ENCODE data around the gene UBE2O. TPM values are rescaled to one million over a fixed set of nuclear protein-coding genes. Genes with fewer than 3 reads are reported as not detected.

The UBE2O gene
- total and polyA plus RNA-seq, 2 donors (not counting 1 experiment from before 2014, with no cell fraction given): 11.5 to 12.4 TPM

DNA sequence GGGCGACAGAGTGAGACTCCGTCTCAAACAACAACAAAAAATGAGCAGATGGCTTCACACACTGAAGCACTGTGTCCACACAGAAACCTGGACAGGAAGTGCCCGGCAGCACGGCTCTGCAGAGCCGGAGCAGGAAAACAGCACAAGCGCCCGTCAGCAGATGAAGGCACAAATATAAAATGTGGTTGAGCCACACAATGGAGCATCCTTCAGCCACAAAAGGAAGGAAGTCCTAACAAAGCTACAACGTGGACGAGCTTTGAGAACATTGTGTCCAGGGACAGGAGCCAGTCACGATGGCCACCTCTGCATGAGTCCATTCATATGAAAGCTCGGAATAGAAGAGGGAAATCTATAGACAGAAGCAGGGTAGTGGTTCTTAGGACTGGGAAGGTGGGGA is 32.6 kb upstream of the UBE2O start:
- H3K79me2 ChIP-seq (ENCODE audit: control insufficient read depth, insufficient read depth, low read length): no peaks in the 10 kb centered on the region
- no peaks in the 10 kb centered on the region for H3K9me3 ChIP-seq (ENCODE audit: control insufficient read depth, insufficient read depth, low read depth, low read length)
- no peak overlapping the region for H3K4me2 ChIP-seq (ENCODE audit: extremely low read depth, insufficient read depth, low read length)
- H3K36me3 ChIP-seq (ENCODE audit: control insufficient read depth, insufficient read depth, low read length): no peaks in the 10 kb centered on the region
- no peak overlapping the region for H3K27ac ChIP-seq (ENCODE audit: insufficient read depth, low read length)
- TF ChIP-seq EZH2 (IDR thresholded peaks at IDR 0.05; ENCODE audit: low read length, missing control alignments): no peak
- TF ChIP-seq, protein P1, sequence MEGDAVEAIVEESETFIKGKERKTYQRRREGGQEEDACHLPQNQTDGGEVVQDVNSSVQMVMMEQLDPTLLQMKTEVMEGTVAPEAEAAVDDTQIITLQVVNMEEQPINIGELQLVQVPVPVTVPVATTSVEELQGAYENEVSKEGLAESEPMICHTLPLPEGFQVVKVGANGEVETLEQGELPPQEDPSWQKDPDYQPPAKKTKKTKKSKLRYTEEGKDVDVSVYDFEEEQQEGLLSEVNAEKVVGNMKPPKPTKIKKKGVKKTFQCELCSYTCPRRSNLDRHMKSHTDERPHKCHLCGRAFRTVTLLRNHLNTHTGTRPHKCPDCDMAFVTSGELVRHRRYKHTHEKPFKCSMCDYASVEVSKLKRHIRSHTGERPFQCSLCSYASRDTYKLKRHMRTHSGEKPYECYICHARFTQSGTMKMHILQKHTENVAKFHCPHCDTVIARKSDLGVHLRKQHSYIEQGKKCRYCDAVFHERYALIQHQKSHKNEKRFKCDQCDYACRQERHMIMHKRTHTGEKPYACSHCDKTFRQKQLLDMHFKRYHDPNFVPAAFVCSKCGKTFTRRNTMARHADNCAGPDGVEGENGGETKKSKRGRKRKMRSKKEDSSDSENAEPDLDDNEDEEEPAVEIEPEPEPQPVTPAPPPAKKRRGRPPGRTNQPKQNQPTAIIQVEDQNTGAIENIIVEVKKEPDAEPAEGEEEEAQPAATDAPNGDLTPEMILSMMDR (conservative IDR thresholded peaks at IDR 0.05 in 1 of 2, IDR thresholded peaks at IDR 0.05 in 1 of 2; ENCODE audit: low read depth in 1 of 2, low read length in 2 of 2): no peak
- H4K20me1 ChIP-seq (ENCODE audit: control insufficient read depth, extremely low read depth, insufficient read depth, low read length): no peaks in the 10 kb centered on the region
- H3K9ac ChIP-seq (ENCODE audit: insufficient read depth, low read length): no peak overlapping the region
- H3K4me3 ChIP-seq (replicated peaks in 1 of 4; ENCODE audit: control extremely low read depth in 1 of 4, insufficient read depth in 1 of 4, low read depth in 3 of 4, low read length in 4 of 4): no peak overlapping the region
- DNase-seq (ENCODE audit: low read depth in 2 of 2): no peak
- no peaks in the 10 kb centered on the region for H3K27me3 ChIP-seq (ENCODE audit: control insufficient read depth, insufficient read depth, low read length)
- H2AFZ ChIP-seq (ENCODE audit: low read length): peak overlapping the region; percentile 60
- peaks cover 4% of the 10 kb centered on the region for H3K4me1 ChIP-seq (ENCODE audit: control insufficient read depth, extremely low read depth, insufficient read depth, low read length)

DNA sequence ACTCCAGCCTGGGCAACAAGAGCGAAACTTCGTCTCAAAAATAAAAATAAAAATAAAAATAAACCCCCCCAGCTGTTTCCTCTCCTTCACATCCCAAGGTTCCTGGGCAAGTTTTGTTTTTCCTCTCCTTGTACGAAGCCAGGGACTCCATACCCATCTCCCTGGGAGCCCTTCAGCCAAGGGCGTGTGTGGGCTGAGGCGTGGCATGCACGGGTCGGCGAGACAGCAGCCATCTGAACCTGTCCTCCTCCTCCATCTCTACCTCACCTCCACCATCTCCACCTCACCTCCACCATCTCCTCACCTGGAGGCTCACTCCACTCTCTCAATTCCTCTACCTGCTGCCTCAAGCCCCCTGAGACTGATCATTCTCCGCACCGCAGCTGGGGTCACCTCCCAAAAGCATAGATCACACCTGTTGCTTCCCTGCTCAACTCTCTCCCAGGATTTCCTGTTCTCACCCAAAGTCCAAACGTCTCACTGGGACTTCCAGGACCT is 31.3 kb upstream of the UBE2O start:
- Histone ChIP-seq H3K36me3 (ENCODE audit: control insufficient read depth, insufficient read depth, low read length) (no peaks in the 10 kb centered on the region), H4K20me1 (ENCODE audit: control insufficient read depth, extremely low read depth, insufficient read depth, low read length) (no peaks in the 10 kb centered on the region), H3K9ac (ENCODE audit: insufficient read depth, low read length) (no peak overlapping the region), H3K27me3 (ENCODE audit: control insufficient read depth, insufficient read depth, low read length) (no peaks in the 10 kb centered on the region), H3K4me3 (replicated peaks in 1 of 4; ENCODE audit: control extremely low read depth in 1 of 4, insufficient read depth in 1 of 4, low read depth in 3 of 4, low read length in 4 of 4) (no peak overlapping the region), H3K9me3 (ENCODE audit: control insufficient read depth, insufficient read depth, low read depth, low read length) (no peaks in the 10 kb centered on the region), H3K4me1 (ENCODE audit: control insufficient read depth, extremely low read depth, insufficient read depth, low read length) (peaks cover 4% of the 10 kb centered on the region), H3K27ac (ENCODE audit: insufficient read depth, low read length) (peak overlapping the region; percentile 3), H3K4me2 (ENCODE audit: extremely low read depth, insufficient read depth, low read length) (no peak overlapping the region), H2AFZ (ENCODE audit: low read length) (no peak overlapping the region), H3K79me2 (ENCODE audit: control insufficient read depth, insufficient read depth, low read length) (no peaks in the 10 kb centered on the region)
- no peak for TF ChIP-seq EZH2 (IDR thresholded peaks at IDR 0.05; ENCODE audit: low read length, missing control alignments)
- TF ChIP-seq, protein P1 (conservative IDR thresholded peaks at IDR 0.05 in 1 of 2, IDR thresholded peaks at IDR 0.05 in 1 of 2; ENCODE audit: low read depth in 1 of 2, low read length in 2 of 2): no peak
- DNase-seq (ENCODE audit: low read depth in 2 of 2): no peak

DNA sequence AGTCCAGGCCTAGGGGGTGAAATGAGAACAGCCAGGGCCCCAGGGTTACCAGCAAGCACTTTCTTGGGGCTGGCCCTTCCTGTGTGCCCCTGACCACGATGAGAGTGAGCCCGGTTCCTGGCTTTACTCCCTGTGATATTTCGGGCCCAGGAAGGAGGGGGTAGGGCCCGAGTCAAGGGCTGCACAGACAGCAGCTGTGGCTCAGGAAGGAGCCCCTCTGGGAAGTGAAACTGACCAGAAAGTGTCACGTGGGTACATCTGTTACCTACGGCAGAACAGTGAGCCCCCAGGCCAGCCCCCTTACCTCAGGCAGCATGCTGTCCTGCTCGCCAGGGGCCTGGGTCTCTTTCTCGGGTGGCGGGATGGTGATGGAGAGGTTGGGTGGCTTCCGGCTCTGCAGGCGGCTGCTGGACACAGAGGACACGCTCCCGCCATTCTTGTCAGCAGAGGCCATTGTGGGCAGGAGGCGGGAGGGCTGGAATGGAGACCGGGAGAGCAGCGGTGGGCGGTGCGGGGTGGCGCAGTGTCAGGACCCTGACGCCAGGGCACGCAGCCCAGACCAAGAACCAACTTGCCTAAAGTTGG is 28.2 kb upstream of the UBE2O start:
- no peaks in the 10 kb centered on the region for H3K9me3 ChIP-seq (ENCODE audit: control insufficient read depth, insufficient read depth, low read depth, low read length)
- H3K79me2 ChIP-seq (ENCODE audit: control insufficient read depth, insufficient read depth, low read length): no peaks in the 10 kb centered on the region
- H3K36me3 ChIP-seq (ENCODE audit: control insufficient read depth, insufficient read depth, low read length): no peaks in the 10 kb centered on the region
- no peak overlapping the region for H2AFZ ChIP-seq (ENCODE audit: low read length)
- DNase-seq (ENCODE audit: low read depth in 2 of 2): no peak
- H4K20me1 ChIP-seq (ENCODE audit: control insufficient read depth, extremely low read depth, insufficient read depth, low read length): no peaks in the 10 kb centered on the region
- H3K4me2 ChIP-seq (ENCODE audit: extremely low read depth, insufficient read depth, low read length): no peak overlapping the region
- no peak overlapping the region for H3K9ac ChIP-seq (ENCODE audit: insufficient read depth, low read length)
- no peak overlapping the region for H3K27ac ChIP-seq (ENCODE audit: insufficient read depth, low read length)
- H3K27me3 ChIP-seq (ENCODE audit: control insufficient read depth, insufficient read depth, low read length): no peaks in the 10 kb centered on the region
- H3K4me1 ChIP-seq (ENCODE audit: control insufficient read depth, extremely low read depth, insufficient read depth, low read length): peaks cover 4% of the 10 kb centered on the region
- TF ChIP-seq EZH2 (IDR thresholded peaks at IDR 0.05; ENCODE audit: low read length, missing control alignments): no peak
- TF ChIP-seq, protein P1 (conservative IDR thresholded peaks at IDR 0.05 in 1 of 2, IDR thresholded peaks at IDR 0.05 in 1 of 2; ENCODE audit: low read depth in 1 of 2, low read length in 2 of 2): no peak
- no peak overlapping the region for H3K4me3 ChIP-seq (replicated peaks in 1 of 4; ENCODE audit: control extremely low read depth in 1 of 4, insufficient read depth in 1 of 4, low read depth in 3 of 4, low read length in 4 of 4)

All from fibroblast of lung (primary cell).